GM19035 (cell line): ENCODE results near the gene TRAPPC1.
A peak's percentile ranks its signal among the peaks of the same experiment; 100 is the strongest.
"Not testable (repeated sequence)": the region's sequence is repeated elsewhere in the genome, so short reads cannot be mapped to it uniquely, and the experiment has no call there.

Source experiments
- ATAC-seq: cut with Tn5 transposase; IDR thresholded peaks from one replicate; pipeline ENCODE4 v1.9.1; 2021; ENCODE audit not compliant: unreplicated experiment

TRAPPC1 gene

GRCh38 chr17:7931709-7932482, at the start of gene TRAPPC1, which contains the start of gene CNTROB:
TRAPPC1 (minus strand) TSS chr17:7931946; CDS start chr17:7931829, 117 bp downstream.
CNTROB (plus strand) TSS chr17:7932206; CDS start chr17:7933080, 874 bp downstream.
- ATAC-seq, result peak; percentile 95

- ATAC-seq, result no peak
Observed at GRCh38 chr17:7977805-7978204, 46.1 kb upstream of the TRAPPC1 start.

- no peak for ATAC-seq
Observed at GRCh38 chr17:7977039-7977438, 45.3 kb upstream of the TRAPPC1 start.

GRCh38 chr17:7974638-7975131, 42.9 kb upstream of the TRAPPC1 start:
- no peak for ATAC-seq

- ATAC-seq, result no peak
Observed at GRCh38 chr17:7972131-7972785, 40.5 kb upstream of the TRAPPC1 start.

GRCh38 chr17:7971651-7972050, 39.9 kb upstream of the TRAPPC1 start:
- no peak for ATAC-seq

- no peak for ATAC-seq
Observed at GRCh38 chr17:7969433-7969832, 37.7 kb upstream of the TRAPPC1 start.

GRCh38 chr17:7967751-7968150, 36.0 kb upstream of the TRAPPC1 start:
- ATAC-seq, result no peak

GRCh38 chr17:7961421-7961820, 29.7 kb upstream of the TRAPPC1 start:
- ATAC-seq, result no peak

GRCh38 chr17:7959503-7960253, 27.9 kb upstream of the TRAPPC1 start:
- no peak for ATAC-seq

GRCh38 chr17:7956228-7956965, 24.7 kb upstream of the TRAPPC1 start:
- ATAC-seq, result no peak

- no peak for ATAC-seq
Observed at GRCh38 chr17:7955414-7956227, 23.9 kb upstream of the TRAPPC1 start.

GRCh38 chr17:7953266-7953665, 21.5 kb upstream of the TRAPPC1 start:
- ATAC-seq, result not testable (repeated sequence)

GRCh38 chr17:7951143-7951792, 19.5 kb upstream of the TRAPPC1 start:
- peak; percentile 55 for ATAC-seq

- ATAC-seq, result no peak
Observed at GRCh38 chr17:7950578-7950977, 18.8 kb upstream of the TRAPPC1 start.

GRCh38 chr17:7947651-7948050, 15.9 kb upstream of the TRAPPC1 start:
- no peak for ATAC-seq

- no peak for ATAC-seq
Observed at GRCh38 chr17:7946441-7946840, 14.7 kb upstream of the TRAPPC1 start.

- ATAC-seq, result no peak
Observed at GRCh38 chr17:7945651-7946050, 13.9 kb upstream of the TRAPPC1 start.

- ATAC-seq, result no peak
Observed at GRCh38 chr17:7944326-7944725, 12.6 kb upstream of the TRAPPC1 start.
